ENCODE measurements around the gene ATP8B3.

ATP8B3 gene

DNA sequence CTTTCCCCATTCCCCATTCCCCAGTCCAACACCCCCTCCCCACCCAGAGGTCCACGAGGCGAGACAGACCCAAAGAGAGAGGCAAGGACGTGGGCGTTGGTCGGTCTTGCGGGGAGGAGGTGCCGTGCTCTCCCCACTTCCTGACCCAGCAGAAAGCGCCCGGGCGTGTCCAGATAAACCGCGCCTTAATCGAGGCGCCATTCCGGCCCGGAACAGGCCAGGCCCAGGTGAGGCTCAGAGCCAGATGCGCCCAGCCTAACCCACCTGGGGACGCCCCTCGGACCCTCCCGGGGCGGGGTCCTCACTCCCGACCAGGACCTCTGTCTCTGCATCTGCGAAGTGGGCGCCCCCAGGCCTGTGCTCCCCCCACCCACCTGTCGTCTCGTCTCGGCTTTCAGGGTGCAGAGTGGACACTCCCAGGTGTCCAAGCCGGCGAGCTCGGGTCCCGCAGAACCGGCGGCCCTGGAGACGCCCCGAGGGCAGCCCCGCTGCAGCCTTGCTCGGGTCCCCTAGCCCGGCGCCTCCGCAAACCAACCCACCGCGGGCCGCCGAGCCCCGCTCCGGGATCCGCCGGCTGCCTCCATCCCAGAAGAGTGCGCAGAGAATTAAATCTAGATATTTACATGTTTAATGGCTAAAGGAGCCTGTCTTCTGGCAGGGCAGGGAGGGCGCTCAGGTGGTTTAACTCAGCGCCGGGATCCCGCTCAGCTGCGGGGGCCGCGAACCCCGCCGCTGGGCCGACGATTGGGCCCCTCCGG is 63.8 kb downstream of the ATP8B3 start:
- in situ Hi-C loops (cut with MboI; ENCODE audit: low sequenced_read_pairs), result no loop called here

DNA sequence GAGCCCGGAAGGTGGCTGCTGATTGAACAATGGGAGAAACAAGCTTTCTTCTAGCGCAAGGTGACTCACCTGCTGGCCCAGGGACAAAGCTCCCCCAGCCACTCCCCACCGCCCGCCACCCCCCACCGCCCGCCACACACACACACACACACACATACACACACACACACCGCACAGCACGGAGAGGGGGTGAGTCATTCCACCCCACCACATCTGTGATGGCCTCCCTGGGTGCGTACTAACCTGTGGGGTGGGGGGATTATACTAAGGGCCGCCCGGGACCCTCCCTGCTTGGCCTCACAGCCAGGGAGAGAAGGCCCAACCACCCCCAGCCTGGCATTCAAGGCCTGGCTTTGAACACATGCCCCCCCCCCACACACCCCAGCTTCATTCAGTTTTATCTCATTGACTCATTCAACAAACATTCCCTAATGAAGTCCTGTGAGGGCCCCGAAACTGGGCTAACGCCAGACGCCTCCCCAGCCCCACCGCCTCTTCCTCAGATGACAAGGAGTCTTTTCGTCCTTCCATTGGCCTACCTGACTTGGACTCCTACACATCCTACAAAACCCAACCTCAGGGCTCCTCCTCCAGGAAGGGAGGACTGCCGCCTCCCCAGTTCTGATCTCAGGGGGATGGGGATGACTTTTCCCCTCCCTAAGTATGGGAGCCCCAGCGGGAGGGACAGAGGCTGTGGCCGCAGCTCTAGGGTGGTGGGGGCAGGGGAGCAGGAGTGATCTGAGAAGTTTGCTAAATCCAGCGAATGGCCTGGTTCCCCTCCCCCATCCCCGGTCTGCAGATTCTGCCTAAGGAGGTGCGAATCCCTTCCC is 64.6 kb downstream of the ATP8B3 start:
- in situ Hi-C loops (cut with MboI; ENCODE audit: low sequenced_read_pairs), result no loop called here

DNA sequence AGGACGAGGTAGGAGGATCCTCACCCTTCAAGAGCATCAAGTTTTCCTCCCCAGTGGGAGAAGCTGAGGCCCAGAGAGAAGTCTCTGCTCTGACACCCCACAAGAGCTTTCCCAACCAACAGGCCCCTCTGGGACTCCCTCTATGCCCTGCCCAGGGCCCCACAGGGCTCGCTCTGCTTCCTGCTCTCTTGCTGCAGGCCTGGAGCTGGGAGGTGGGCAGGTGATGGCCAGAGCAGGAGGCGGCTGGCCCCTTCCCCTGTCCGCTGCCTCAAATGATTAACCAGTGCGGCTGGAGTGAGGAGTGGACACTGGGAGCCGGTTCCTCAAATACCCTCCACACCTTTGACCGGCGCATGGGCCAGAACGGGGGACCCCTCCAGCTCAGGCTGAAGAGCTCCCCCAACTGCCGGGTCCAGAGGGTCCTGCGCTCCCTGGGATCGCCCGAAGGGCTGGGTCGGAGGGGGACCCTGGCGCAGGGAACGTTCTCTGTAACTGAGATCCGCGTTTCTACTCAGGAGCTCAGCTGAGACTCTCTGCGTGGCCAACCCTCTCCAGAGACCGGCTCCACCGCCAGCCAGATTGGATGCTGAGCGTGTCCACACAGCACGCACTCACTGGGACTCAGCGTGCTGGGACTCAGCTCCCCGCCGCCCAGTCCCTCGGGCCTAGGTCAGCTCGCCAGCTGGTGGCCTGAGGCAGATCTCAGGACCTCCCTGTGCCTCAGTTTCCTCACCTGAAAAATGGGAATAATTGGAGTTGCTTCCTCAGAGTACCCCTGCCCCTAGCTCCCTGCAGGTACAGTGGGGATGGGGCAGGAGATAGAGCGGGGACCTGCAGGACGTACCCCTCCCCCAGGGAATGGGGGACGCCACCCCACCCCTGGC is 65.4 kb downstream of the ATP8B3 start:
- in situ Hi-C loops (cut with MboI; ENCODE audit: low sequenced_read_pairs), result no loop called here

DNA sequence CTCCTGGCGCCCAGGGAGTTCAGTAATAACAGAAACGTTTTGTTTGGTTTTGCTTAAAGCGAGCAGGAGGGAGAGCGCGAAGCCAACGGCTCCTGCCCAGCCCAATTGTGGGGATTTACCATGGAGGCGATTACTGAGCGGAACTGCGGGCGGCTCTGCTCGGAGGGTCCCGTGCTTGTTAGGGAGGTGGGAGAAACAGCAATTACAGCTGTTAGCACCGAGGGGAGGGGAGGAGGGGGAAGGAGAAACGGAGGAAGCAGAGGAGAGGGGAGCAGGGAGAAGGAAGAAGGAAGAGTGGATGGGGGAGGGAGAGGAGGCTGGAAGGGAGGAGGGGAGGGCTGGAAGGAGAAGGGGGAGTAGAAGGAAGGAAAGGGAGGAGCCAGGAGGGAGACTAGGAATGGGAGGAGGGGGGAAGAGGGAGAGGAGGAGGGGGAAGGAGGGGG is 66.5 kb downstream of the ATP8B3 start:
- in situ Hi-C loops (cut with MboI; ENCODE audit: low sequenced_read_pairs), result no loop called here

DNA sequence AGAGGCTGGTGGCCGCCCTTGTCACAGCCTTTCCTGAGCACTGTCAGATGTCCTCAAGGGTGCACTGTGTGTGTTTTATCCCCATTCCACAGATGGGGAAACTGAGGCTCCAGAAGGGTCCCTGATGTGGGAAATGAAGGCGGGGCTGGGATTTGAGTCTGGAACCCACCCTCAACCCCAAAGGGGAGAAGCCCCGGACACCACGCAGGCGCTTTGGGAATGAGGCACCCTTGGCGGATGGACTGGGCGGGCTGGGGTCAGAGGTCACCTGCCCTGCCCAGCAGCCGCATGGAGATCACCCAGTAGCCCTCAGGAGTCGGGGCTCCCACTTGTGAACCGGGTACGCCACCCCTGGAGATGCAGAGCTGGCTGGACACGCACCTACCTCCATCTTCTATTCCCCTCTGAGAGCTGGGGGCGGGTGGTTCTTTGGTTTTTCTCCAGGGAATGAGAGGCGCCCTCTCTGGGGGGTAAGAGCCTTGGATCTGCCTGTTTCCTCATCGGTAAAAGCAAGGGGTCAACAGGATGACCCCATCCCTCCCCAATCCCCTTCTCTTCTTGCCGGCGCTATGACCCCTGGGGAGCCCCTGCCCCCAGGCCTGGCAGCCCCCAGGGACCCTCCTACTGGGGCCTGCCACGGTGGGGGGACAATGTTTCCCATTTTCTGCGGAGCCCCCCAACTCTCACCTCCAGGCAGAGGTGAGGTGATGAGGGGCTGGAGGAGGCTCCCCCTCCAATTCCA is 67.1 kb downstream of the ATP8B3 start:
- in situ Hi-C loops (cut with MboI; ENCODE audit: low sequenced_read_pairs), result no loop called here

DNA sequence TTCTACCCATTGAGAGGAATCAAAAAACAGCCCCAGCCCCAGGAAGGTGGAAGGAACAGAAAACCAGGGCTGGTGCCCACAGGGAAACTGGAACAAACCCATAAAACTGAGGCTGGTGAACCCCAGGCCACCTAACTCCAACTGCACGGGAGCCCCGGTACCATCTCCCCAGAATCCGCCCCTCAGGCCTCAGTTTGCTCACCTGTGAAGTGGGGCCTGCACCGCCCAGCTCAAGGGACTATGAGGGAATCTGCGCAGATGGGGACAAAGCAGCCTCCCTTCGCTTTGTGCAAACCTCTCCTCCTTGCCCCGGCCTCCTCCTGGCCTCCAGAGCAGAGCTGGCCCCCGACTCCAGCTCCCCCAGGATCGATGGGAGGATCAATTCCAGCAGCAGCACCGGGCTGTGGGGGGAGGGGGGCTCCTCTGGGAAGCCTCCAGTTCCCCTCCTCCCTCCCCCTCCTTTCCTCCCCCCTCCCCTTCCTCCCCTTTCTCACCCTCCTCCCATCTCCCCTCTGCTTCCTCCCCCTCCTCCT is 67.9 kb downstream of the ATP8B3 start:
- in situ Hi-C loops (cut with MboI; ENCODE audit: low sequenced_read_pairs), result no loop called here

DNA sequence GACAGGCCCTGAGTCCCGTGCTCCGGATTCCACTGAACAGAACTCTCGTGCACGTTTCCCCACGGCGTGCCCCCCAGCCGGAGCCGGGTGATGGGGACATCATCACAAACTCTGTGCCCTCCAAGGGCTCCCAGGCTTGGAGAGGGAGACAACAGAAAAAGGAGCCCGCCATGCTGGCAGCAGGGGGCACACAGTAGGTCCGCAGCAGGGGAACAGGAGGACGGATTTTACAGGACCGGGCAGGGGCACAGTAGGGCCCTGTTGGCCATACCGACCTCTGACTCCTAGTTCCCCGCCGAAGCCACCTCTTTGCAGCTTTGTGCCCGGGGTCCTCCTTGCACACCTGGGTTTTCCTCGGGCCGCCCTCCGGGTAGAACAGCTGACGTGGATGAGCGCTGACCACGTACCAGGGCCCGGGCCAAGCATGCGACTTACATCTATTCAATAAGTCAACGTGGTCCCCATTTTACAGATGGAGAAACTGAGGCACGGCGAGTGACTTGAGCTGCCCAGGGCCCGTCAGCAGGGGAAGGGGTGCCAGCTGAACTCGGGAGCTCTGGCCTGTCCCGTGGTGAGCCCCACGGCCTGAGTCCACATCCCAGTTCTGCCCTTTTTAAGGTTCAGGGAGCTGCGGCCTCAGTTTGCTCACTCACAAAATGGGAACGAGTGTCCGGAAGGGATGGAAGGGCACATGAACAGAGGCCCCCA is 68.9 kb downstream of the ATP8B3 start:
- in situ Hi-C loops (cut with MboI; ENCODE audit: low sequenced_read_pairs), result no loop called here

DNA sequence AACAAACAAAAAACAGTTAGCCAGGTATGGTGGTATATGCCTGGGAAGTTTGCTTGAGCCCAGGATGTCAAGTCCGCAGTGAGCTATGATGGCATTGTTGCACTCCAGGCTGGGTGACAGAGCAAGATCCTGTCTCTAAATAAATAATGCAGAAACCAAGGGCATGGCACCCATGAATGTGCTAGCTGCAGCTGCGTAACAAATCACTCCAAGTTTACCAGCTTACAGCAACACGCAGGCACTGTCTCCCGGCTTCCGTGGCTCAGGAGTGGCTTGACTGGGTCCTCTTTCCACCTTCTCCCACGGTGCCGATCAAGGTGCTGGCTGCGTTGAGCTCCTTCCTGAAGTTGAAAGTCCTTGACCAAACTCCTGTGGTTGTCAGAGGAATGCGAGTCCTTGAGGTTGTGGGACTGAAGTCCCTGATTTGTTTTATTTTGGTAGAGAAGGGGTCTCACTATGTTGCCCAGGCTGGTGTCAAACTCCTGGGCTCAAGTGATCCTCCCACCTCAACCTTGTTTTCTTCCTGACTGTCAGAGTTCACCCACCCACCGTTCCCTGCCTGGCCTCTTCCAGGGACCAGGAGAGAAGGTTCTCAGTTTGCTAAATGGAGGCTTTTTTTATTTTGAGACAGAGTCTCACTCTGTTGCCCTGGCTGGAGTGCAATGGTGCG is 72.0 kb downstream of the ATP8B3 start:
- in situ Hi-C loops (cut with MboI; ENCODE audit: low sequenced_read_pairs), result no loop called here

DNA sequence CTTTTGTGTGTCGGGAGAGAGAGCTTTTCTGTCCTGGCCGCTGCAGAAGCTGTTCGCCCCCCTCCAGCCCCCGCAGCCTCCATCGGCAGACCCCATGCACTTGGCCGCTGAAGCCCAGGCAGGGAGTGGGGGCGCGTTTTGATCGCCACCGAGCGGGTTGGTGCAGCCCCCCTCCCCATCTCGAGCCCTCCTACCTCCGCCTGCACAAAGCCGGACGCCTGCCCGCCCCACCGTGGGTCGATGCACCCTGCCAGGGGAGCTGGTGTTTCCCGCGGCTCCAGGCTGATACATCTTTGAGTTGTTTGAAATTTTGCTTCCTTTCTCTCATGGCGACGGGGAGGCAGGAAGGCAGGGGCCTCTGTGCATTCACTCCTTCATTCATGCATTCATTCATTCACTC is 75.1 kb downstream of the ATP8B3 start:
- in situ Hi-C loops (cut with MboI; ENCODE audit: low sequenced_read_pairs), result no loop called here

DNA sequence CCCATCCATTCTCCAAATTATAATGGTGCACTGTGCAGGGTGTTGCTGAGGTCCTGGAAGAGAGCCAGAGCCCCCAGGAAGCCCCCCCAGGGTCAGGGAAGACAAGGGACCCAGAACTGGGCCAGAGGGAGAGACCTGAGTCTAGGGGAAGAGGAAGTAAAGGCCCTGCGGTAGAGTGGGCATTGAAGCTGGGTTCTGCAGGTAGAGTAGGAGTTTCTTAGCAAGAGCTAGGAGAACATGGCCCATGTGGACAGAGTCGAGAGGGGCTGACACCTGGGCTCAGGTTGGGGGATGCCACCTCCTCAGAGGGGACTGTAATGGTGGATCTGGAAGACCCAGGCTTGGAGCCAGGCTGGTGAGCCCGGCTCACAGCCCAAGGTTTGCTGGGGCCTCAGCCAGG is 75.8 kb downstream of the ATP8B3 start:
- in situ Hi-C loops (cut with MboI; ENCODE audit: low sequenced_read_pairs), result no loop called here

DNA sequence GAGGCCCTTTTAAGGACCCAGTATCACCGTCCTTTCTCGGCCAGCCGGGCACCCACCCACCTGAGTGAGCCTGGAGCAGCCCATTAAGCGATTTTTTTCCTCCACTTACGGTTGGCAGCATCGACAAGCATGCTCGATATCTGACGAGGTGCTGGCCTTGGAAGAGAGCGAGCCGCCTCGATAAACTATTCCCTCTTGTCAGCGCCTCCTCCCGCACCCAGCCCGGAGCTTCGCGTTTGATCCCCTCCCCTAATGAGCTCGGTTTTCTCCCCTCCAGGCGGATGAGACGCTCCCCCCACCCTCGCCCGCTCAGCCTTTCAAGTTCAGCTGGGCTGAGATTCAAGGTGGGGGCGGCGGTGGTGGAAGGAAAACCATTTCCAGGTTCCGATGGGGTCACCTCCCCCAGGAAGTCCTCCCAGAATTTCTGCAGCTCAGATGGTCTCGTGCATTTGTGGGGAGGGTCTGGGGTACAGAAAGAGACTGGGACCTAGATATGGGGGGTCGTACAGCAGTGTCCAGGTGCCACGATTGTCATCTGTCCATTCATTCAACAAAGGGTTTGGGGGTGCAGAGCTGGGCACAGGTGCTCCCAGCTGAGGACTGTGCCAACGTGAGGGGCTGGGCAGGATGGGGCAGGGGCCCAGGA is 77.6 kb downstream of the ATP8B3 start:
- in situ Hi-C loops (cut with MboI; ENCODE audit: low sequenced_read_pairs), result no loop called here

All from HL-60/S4 (cell line).